ENCODE results near the gene OR3A2.

GRCh38 chr17:3298260-3298659, 87.8 kb downstream of the OR3A2 start, which contains the start of gene OR3A1:
- no peak for TF ChIP-seq POLR2A (IDR thresholded peaks at IDR 0.05)
- TF ChIP-seq, protein P1, sequence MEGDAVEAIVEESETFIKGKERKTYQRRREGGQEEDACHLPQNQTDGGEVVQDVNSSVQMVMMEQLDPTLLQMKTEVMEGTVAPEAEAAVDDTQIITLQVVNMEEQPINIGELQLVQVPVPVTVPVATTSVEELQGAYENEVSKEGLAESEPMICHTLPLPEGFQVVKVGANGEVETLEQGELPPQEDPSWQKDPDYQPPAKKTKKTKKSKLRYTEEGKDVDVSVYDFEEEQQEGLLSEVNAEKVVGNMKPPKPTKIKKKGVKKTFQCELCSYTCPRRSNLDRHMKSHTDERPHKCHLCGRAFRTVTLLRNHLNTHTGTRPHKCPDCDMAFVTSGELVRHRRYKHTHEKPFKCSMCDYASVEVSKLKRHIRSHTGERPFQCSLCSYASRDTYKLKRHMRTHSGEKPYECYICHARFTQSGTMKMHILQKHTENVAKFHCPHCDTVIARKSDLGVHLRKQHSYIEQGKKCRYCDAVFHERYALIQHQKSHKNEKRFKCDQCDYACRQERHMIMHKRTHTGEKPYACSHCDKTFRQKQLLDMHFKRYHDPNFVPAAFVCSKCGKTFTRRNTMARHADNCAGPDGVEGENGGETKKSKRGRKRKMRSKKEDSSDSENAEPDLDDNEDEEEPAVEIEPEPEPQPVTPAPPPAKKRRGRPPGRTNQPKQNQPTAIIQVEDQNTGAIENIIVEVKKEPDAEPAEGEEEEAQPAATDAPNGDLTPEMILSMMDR (IDR thresholded peaks at IDR 0.05) = no peak
